Naive thymus-derived CD4-positive, alpha-beta T cell (primary cell): ENCODE results near the gene LAMTOR1. TPM values are rescaled to one million over a fixed set of nuclear protein-coding genes. Genes with fewer than 3 reads are reported as not detected.

ENCODE experiments used
- ATAC-seq: fragments of 150-1000 bp; cut with Tn5 transposase; 2 replicates; pipeline ENCODE4 v1.10.0; 2021; ENCODE audit warnings: mild to moderate bottlenecking, moderate library complexity
- CTCF ChIA-PET: fragments of 350-600 bp; sonication (Branson Sonifier 250); formaldehyde crosslinking; loops from one replicate; lab custom pipeline; 2021; ENCODE audit warnings: antibody characterized with exemption; lab: Charles Lee
- POLR2A ChIA-PET: fragments of 350-600 bp; sonication (Branson Sonifier 250); formaldehyde crosslinking; loops from one replicate; lab custom pipeline; 2021; ENCODE audit warnings: antibody characterized with exemption, inconsistent platforms; lab: Charles Lee
- DNase-seq, 9 donors: peaks; one replicate each; pipeline versions ENCODE4 v3.0.0 to v3.0.0-alpha.2; 2020 to 2022; ENCODE audit warnings: mixed read lengths in 1 of 9
- H3K27ac ChIP-seq: one replicate; pipeline ENCODE4 v1.7.0; 2013; ENCODE audit warnings: mild to moderate bottlenecking, low read depth, low read length, moderate library complexity
- H3K27me3 ChIP-seq, 2 donors: one replicate each; pipeline ENCODE4 v1.7.0; 2013; ENCODE audit warnings: low read length in 2 of 2, mild to moderate bottlenecking in 2 of 2, moderate library complexity in 2 of 2; ENCODE audit not compliant: control insufficient read depth in 2 of 2, insufficient read depth in 2 of 2
- H3K36me3 ChIP-seq, 3 experiments: 1 replicate in 2 of 3; 2 replicates in 1 of 3; pipeline ENCODE4 v1.7.0; 2013; ENCODE audit warnings: low read length in 3 of 3, mild to moderate bottlenecking in 3 of 3, moderate library complexity in 1 of 3; ENCODE audit not compliant: insufficient read depth in 3 of 3, control insufficient read depth in 2 of 3
- H3K4me1 ChIP-seq, 2 donors: one replicate each; pipeline ENCODE4 v1.7.0; 2013; ENCODE audit warnings: low read length in 2 of 2, mild to moderate bottlenecking in 2 of 2, moderate library complexity in 1 of 2; ENCODE audit not compliant: control insufficient read depth in 2 of 2, insufficient read depth in 2 of 2
- H3K4me3 ChIP-seq: 2 replicates; pipeline ENCODE4 v1.7.0; 2013; ENCODE audit warnings: mild to moderate bottlenecking, low read length
- H3K9me3 ChIP-seq, 3 experiments: 1 replicate in 2 of 3; 2 replicates in 1 of 3; pipeline ENCODE4 v1.7.0; 2013; ENCODE audit warnings: low read length in 3 of 3; ENCODE audit not compliant: control insufficient read depth in 2 of 3
- H3K27ac Mint-ChIP-seq, 9 donors: one replicate each; pipeline ENCODE4 v1.8.0; 2020 to 2022; ENCODE audit warnings: mixed read lengths in 9 of 9, mild to moderate bottlenecking in 8 of 9, moderate library complexity in 5 of 9, inconsistent platforms in 2 of 9
- H3K27me3 Mint-ChIP-seq, 5 donors: one replicate each; pipeline ENCODE4 v1.8.0; 2021 to 2022; ENCODE audit warnings: mixed read lengths in 5 of 5, mild to moderate bottlenecking in 1 of 5
- H3K36me3 Mint-ChIP-seq, 5 donors: one replicate each; pipeline ENCODE4 v1.8.0; 2020 to 2022; ENCODE audit warnings: mixed read lengths in 5 of 5, mild to moderate bottlenecking in 3 of 5, inconsistent platforms in 1 of 5
- H3K4me1 Mint-ChIP-seq, 7 donors: one replicate each; pipeline ENCODE4 v1.8.0; 2020 to 2022; ENCODE audit warnings: mixed read lengths in 7 of 7, mild to moderate bottlenecking in 3 of 7, inconsistent platforms in 1 of 7
- H3K4me3 Mint-ChIP-seq, 10 donors: one replicate each; pipeline ENCODE4 v1.8.0; 2020 to 2022; ENCODE audit warnings: mild to moderate bottlenecking in 10 of 10, mixed read lengths in 10 of 10, moderate library complexity in 6 of 10, inconsistent platforms in 2 of 10
- H3K9me3 Mint-ChIP-seq, 11 donors: one replicate each; pipeline ENCODE4 v1.8.0; 2020 to 2022; ENCODE audit warnings: mixed read lengths in 11 of 11, mild to moderate bottlenecking in 4 of 11, inconsistent platforms in 1 of 11, moderate library complexity in 1 of 11
- intact Hi-C, 2 donors: fragments of 100-400 bp; cut with micrococcal nuclease; formaldehyde crosslinking; loops; one replicate each; pipeline ENCODE4 v1.15.1; 2023
- polyA plus RNA-seq, 2 donors: library from polyadenylated mRNA; unstranded; fragments of 300-500 nt; fragmentation: Illumina TruSeq; gene quantifications; one replicate each; pipeline ENCODE4 v1.2.3, GENCODE V29; 2021
- total RNA-seq, 6 experiments: library from RNA in 5 of 6; stranded (reverse) in 5 of 6; gene quantifications; 1 replicate in 5 of 6; 2 replicates in 1 of 6; pipeline ENCODE4 v1.2.3 and lab custom pipeline; 2021 to 2026

Gene LAMTOR1
- total and polyA plus RNA-seq, 7 experiments from 2014 or later, result 41.8 to 83.0 (median 69.7) TPM

GRCh38 chr11:72112978-72113808 is 10.1 kb upstream of the LAMTOR1 start:
- Histone ChIP-seq H3K27me3 (no peaks in the 10 kb centered on the region), H3K27ac (peak overlapping the region; percentile 92), H3K9me3 (no peaks in the 10 kb centered on the region), H3K4me1 (peaks cover 12 to 14% of the 10 kb centered on the region in 2 donors), H3K4me3 (peak overlapping the region; percentile 85), H3K36me3 (peaks cover 0 to 18% (median 4%) of the 10 kb centered on the region in 3 experiments)
- no peak for DNase-seq
- peak overlapping the region; percentile 73 to 100 (median 96) for H3K4me3 Mint-ChIP-seq
- intact Hi-C loops, result loop anchor here (1.0 to 10.0 kb wide), 11 partner anchors 10 to 1908 kb away; partner anchors contain the start of genes CLPB (in 2 of the 2), LAMTOR1 (in 2 of the 2), LRRC51 (in 2 of the 2) and NUMA1 (in 2 of the 2)
- H3K4me1 Mint-ChIP-seq, result peaks cover 12 to 29% (median 25%) of the 10 kb centered on the region in 7 donors
- no peak for ATAC-seq
- H3K36me3 Mint-ChIP-seq, result peaks cover 4 to 10% (median 6%) of the 10 kb centered on the region in 5 donors
- CTCF ChIA-PET, result interaction anchor here (0.9 to 2.2 kb wide), 3 partner anchors 23 to 110 kb away, joined by 4 read pairs; no protein-coding TSS in a partner anchor
- POLR2A ChIA-PET, result interaction anchor here (0.7 to 3.5 kb wide), 18 partner anchors 11 to 1666 kb away, joined by 3 to 69 read pairs (median 6); partner anchors contain the start of genes CLPB, LAMTOR1, RNF121 and XNDC1N
- H3K27me3 Mint-ChIP-seq, result peaks cover 0 to 8% (median 0%) of the 10 kb centered on the region in 5 donors
- peaks cover 0 to 3% (median 0%) of the 10 kb centered on the region in 11 donors for H3K9me3 Mint-ChIP-seq
- peak overlapping the region; percentile 97 to 100 (median 98) for H3K27ac Mint-ChIP-seq

- Histone ChIP-seq H3K27me3 (no peaks in the 10 kb centered on the region), H3K27ac (peak within 1 kb of the TSS; percentile 92), H3K4me3 (peak within 1 kb of the TSS; percentile 85), H3K4me1 (peaks cover 12 to 14% of the 10 kb centered on the region in 2 donors), H3K9me3 (no peaks in the 10 kb centered on the region), H3K36me3 (peaks cover 0 to 21% (median 4%) of the 10 kb centered on the region in 3 experiments)
- CTCF ChIA-PET, result interaction anchor here (0.9 to 2.2 kb wide), 2 partner anchors 22 to 111 kb away, joined by 4 read pairs; no protein-coding TSS in a partner anchor
- peaks cover 12 to 29% (median 25%) of the 10 kb centered on the region in 7 donors for H3K4me1 Mint-ChIP-seq
- H3K4me3 Mint-ChIP-seq, result peak within 1 kb of the TSS; percentile 73 to 100 (median 96)
- intact Hi-C loops, result loop anchor here (1.0 to 10.0 kb wide), 11 partner anchors 9 to 1908 kb away; partner anchors contain the start of genes CLPB (in 2 of the 2), LAMTOR1 (in 2 of the 2), LRRC51 (in 2 of the 2) and NUMA1 (in 2 of the 2)
- peak; percentile 83 to 100 (median 99) for DNase-seq
- peaks cover 0 to 5% (median 0%) of the 10 kb centered on the region in 5 donors for H3K27me3 Mint-ChIP-seq
- POLR2A ChIA-PET, result interaction anchor here (0.7 to 3.5 kb wide), 20 partner anchors 10 to 1667 kb away, joined by 3 to 69 read pairs (median 4); partner anchors contain the start of genes CLPB, LAMTOR1, RNF121 and XNDC1N
- ATAC-seq, result peak; percentile 91
- peaks cover 0 to 3% (median 0%) of the 10 kb centered on the region in 11 donors for H3K9me3 Mint-ChIP-seq
- H3K36me3 Mint-ChIP-seq, result peaks cover 4 to 16% (median 7%) of the 10 kb centered on the region in 5 donors
- H3K27ac Mint-ChIP-seq, result peak within 1 kb of the TSS; percentile 97 to 100 (median 98)
These were observed 9.3 kb upstream of the LAMTOR1 start, which contains the start of gene ANAPC15 for GRCh38 chr11:72112143-72112977. Gene ANAPC15, minus strand, starts transcription at chr11:72112695. Its CDS starts 1,419 bp downstream, at chr11:72111276.

DNA sequence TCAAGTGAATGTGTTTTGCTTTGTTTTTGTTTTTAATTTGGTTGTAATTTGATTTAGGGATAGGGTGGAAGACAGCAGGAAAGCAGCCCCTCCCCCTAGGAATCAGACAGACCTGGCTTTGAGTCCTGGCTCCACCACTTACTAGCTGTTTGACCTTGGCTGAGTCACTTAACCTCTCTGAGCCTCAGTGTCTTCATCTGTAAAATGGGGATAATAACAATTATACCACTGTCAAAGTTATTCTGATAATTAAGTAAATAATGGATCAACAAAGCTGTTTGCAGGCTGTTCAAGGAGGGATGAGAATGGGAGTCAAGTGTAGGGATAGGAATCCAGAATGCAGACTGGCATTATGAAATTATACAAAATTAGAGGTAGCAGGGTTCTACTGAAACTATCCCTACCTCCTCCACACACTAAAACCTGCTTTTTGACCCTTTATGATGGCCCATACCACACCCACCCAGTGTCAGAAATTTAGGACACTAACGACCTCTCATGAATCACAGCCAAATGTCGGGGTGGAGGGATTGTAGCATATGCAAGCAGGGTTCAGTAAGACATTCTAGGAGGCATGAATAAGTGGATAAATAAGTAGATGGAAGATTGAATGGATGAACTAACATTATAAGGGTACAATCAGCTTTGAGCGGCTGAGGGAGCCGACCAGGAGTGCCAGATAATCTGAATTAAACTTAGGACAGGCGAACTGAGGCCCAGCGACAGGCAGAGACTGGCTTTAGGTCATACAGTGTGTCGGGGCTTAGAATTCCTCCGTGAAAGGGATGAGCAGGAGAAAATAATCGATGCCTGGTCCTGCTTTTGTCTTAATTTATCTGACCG is 8.4 kb upstream of the LAMTOR1 start:
- ATAC-seq, result no peak
- peaks cover 0 to 3% (median 0%) of the 10 kb centered on the region in 11 donors for H3K9me3 Mint-ChIP-seq
- H3K36me3 ChIP-seq, result peaks cover 0 to 21% (median 4%) of the 10 kb centered on the region in 3 experiments
- DNase-seq, result no peak
- H3K27ac Mint-ChIP-seq, result peak overlapping the region; percentile 97 to 100 (median 98)
- H3K4me1 ChIP-seq, result peaks cover 12 to 14% of the 10 kb centered on the region in 2 donors
- H3K4me1 Mint-ChIP-seq, result peaks cover 12 to 29% (median 25%) of the 10 kb centered on the region in 7 donors
- ChIA-PET POLR2A (interaction anchor here (1.0 to 3.5 kb wide), 12 partner anchors 9 to 183 kb away, joined by 3 to 69 read pairs (median 9); partner anchors contain the start of genes LAMTOR1, RNF121 and XNDC1N), CTCF (interaction anchor here (2.2 kb wide), 1 partner anchor 21 kb away, joined by 4 read pairs; no protein-coding TSS in a partner anchor)
- peaks cover 0 to 2% (median 0%) of the 10 kb centered on the region in 5 donors for H3K27me3 Mint-ChIP-seq
- peak overlapping the region; percentile 92 for H3K27ac ChIP-seq
- intact Hi-C loops, result loop anchor here (1.0 to 10.0 kb wide), 11 partner anchors 8 to 1907 kb away; partner anchors contain the start of genes CLPB (in 2 of the 2), LAMTOR1 (in 2 of the 2), LRRC51 (in 2 of the 2) and NUMA1 (in 2 of the 2)
- H3K36me3 Mint-ChIP-seq, result peaks cover 4 to 18% (median 7%) of the 10 kb centered on the region in 5 donors
- no peaks in the 10 kb centered on the region for H3K9me3 ChIP-seq
- H3K4me3 Mint-ChIP-seq, result peak overlapping the region; percentile 73 to 100 (median 96)
- H3K27me3 ChIP-seq, result no peaks in the 10 kb centered on the region
- peak overlapping the region; percentile 85 for H3K4me3 ChIP-seq

DNA sequence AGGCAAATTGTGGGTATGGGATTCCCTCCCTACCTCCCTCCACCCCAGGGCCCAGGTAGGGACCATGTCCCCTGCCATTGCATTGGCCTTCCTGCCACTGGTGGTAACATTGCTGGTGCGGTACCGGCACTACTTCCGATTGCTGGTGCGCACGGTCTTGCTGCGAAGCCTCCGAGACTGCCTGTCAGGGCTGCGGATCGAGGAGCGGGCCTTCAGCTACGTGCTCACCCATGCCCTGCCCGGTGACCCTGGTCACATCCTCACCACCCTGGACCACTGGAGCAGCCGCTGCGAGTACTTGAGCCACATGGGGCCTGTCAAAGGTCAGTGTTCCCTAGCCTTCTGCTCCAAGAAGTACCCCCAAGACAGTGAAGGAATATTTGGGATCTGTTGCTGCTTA is 2.8 kb upstream of the LAMTOR1 start, which contains the start of gene TOMT:
TOMT (plus strand) TSS at position 37 of the 400 bp plus-strand sequence; CDS start at position 65, 28 bp downstream.
- peak within 1 kb of the TSS in 2 of 10 donors; percentile 8 to 82 for H3K4me3 Mint-ChIP-seq
- H3K27ac Mint-ChIP-seq, result peak within 1 kb of the TSS; percentile 1 to 98 (median 88)
- H3K36me3 ChIP-seq, result peaks cover 0 to 24% (median 4%) of the 10 kb centered on the region in 3 experiments
- no peaks in the 10 kb centered on the region for H3K27me3 ChIP-seq
- peaks cover 20% of the 10 kb centered on the region in 2 donors for H3K4me1 ChIP-seq
- ATAC-seq, result no peak
- peaks cover 4 to 22% (median 9%) of the 10 kb centered on the region in 5 donors for H3K36me3 Mint-ChIP-seq
- no peak within 1 kb of the TSS for H3K27ac ChIP-seq
- CTCF ChIA-PET, result interaction anchor here (0.6 kb wide), 1 partner anchor 61 kb away, joined by 3 read pairs; no protein-coding TSS in a partner anchor
- H3K9me3 Mint-ChIP-seq, result no peaks in the 10 kb centered on the region
- peaks cover 31 to 42% (median 35%) of the 10 kb centered on the region in 7 donors for H3K4me1 Mint-ChIP-seq
- H3K27me3 Mint-ChIP-seq, result no peaks in the 10 kb centered on the region
- intact Hi-C loops, result no loop called here
- H3K9me3 ChIP-seq, result no peaks in the 10 kb centered on the region
- H3K4me3 ChIP-seq, result no peak within 1 kb of the TSS
- DNase-seq, result no peak
- POLR2A ChIA-PET, result interaction anchor here (0.6 to 1.2 kb wide), 4 partner anchors 19 to 65 kb away, joined by 3 to 7 read pairs (median 4); no protein-coding TSS in a partner anchor

GRCh38 chr11:72103754-72104167 is 664 bp upstream of the LAMTOR1 start:
- Histone ChIP-seq H3K36me3 (peaks cover 0 to 28% (median 3%) of the 10 kb centered on the region in 3 experiments), H3K4me3 (peak overlapping the region; percentile 54), H3K4me1 (peaks cover 20% of the 10 kb centered on the region in 2 donors), H3K27ac (peak overlapping the region; percentile 93), H3K27me3 (no peaks in the 10 kb centered on the region), H3K9me3 (no peaks in the 10 kb centered on the region)
- peaks cover 37 to 49% (median 44%) of the 10 kb centered on the region in 7 donors for H3K4me1 Mint-ChIP-seq
- ChIA-PET CTCF (no interaction called here), POLR2A (interaction anchor here (0.8 to 5.3 kb wide), 4 partner anchors 9 to 80 kb away, joined by 3 to 55 read pairs (median 22); partner anchors contain the start of gene ANAPC15)
- H3K36me3 Mint-ChIP-seq, result peaks cover 0 to 19% (median 4%) of the 10 kb centered on the region in 5 donors
- no peak for ATAC-seq
- peak overlapping the region; percentile 83 to 98 (median 94) for H3K27ac Mint-ChIP-seq
- intact Hi-C loops, result loop anchor here (1.0 to 2.0 kb wide), 6 partner anchors 9 to 331 kb away; partner anchors contain the start of genes ANAPC15 (in 2 of the 2), LRRC51 (in 2 of the 2), NUMA1 (in 2 of the 2) and CLPB (in 1 of the 2)
- H3K4me3 Mint-ChIP-seq, result peak overlapping the region; percentile 66 to 97 (median 86)
- DNase-seq, result no peak
- H3K27me3 Mint-ChIP-seq, result no peaks in the 10 kb centered on the region
- H3K9me3 Mint-ChIP-seq, result no peaks in the 10 kb centered on the region
